HG03457 (cell line): ENCODE measurements around the gene TADA1.
"Not testable (repeated sequence)": the region's sequence is repeated elsewhere in the genome, so short reads cannot be mapped to it uniquely, and the experiment has no call there.

Experiments
- ATAC-seq: cut with Tn5 transposase; IDR thresholded peaks from one replicate; pipeline ENCODE4 v1.9.1; 2021; ENCODE audit warnings: moderate number of reproducible peaks; ENCODE audit not compliant: unreplicated experiment

TADA1 gene

GRCh38 chr1:166844791-166845190, 31.3 kb downstream of the TADA1 start:
- no peak for ATAC-seq

GRCh38 chr1:166843769-166844596, 32.1 kb downstream of the TADA1 start:
- no peak for ATAC-seq

DNA sequence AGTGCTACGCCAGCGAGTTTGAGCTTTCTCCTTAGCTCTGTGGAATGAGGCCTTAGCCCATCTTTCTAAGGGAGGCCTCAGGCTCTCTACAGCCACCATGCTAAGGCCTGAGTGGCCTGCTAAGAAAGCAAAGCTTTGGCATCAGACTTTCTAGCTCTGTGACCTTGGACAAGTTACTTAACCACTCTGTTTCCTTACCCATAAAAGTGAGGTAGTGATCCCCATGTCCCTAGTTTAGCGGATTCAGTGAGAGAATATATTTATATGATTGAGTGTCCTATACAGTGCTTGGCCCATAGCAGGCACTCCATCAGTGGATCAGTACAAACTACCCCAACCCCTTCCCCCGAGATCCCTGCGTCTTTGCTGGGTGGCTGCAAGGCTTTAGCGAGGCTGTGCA, 32.7 kb downstream of the TADA1 start:
- ATAC-seq: no peak

- no peak for ATAC-seq
Observed at GRCh38 chr1:166840309-166841274, 35.5 kb downstream of the TADA1 start.

DNA sequence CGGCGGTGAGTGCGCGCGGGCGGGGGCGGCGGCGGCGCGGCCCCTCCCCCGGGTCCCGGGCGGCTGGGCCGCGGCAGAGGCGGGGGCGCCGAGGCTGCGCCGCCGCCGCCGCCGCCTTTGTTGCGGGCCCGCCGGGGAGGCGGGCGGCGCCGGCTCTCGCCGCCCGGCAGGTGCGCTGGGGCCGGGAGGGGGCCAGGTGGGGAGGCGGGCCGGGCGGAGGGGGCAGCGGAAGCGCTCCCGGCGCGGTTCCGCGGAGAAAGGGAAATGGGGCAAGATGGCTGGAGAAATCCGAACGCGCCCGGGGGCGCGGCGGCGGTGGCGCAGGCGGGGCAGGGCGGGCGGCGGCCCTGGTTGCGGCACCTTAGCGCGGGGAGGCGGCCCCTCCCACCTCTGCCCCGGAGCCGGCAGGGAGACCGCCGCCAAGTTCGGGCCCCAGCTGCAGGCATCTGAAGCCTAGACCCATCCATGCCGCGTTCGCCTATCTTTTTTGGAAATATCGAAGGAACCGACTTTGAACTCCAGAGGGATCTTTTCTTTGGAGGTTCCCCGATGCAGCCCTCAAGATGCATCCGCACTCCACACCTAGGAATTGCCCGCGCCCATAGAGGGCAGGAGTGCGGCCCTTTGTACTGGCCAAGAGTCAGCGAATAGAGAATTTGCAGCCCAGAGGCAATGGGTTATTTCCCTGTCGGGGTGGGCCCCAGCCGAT, 36.3 kb downstream of the TADA1 start:
- peak; percentile 19 for ATAC-seq

DNA sequence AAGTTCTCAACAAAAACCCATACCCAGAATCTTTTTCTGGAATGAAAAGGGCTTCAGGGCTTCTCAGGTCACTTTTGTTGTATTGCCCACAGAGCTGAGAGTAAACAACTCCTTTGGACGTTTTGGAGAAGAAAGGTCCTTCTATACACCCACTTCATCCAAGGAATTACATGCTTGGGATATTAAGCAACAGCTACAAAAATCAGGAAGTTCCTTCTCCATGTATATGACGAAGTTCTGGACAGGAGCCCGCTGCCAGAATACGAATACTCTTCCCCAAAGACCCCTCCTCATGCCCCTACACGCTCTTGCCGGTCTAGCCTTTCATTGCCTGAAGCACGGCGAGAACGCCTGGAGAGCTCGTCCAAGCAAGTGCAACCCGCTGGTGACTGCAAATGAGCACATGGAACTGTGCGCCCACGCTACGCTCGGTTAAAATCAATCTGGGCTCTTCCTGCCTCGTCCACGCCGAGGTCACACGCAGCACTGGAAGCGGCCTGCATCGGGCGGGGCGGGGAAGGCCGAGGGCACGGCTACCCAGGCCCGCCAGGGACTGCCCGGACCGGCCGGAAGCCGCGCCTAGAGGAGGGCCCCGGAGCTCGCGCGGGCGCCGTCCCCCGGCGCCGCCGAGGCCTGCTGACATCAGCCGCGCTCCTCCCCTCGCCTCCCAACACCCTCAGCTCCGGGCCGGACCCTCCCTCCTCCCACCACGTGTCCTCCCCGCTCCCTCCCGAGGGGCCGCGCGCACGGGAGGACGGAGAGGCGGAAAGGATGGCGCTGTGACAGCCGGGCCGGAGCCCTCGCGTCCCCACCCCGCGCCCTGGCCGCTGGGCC, 37.1 kb downstream of the TADA1 start, which contains the start of gene POGK:
POGK (plus strand) TSS at position 710 of the 834 bp plus-strand sequence. CDS start 1,482 bp downstream, outside the sequence.
- peak; percentile 98 for ATAC-seq

DNA sequence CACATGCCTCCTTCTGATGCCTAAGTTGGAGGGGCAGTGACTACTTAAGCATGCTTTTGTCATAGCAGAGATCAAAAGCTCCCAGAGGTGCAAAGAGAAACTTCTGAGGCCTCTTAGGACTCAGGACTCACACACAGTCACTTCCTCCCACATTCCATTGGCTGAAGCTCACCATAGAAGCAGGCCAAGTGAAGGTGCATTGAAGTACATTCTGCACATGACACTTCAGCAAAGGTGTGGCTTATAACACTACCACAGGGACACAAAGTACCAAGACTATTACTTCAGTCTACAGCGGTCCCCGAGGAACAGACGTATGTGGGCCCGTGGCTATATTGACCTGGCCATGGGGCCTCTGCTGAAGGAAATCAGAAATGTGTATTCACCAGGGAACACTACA, 39.3 kb downstream of the TADA1 start:
- ATAC-seq: no peak

DNA sequence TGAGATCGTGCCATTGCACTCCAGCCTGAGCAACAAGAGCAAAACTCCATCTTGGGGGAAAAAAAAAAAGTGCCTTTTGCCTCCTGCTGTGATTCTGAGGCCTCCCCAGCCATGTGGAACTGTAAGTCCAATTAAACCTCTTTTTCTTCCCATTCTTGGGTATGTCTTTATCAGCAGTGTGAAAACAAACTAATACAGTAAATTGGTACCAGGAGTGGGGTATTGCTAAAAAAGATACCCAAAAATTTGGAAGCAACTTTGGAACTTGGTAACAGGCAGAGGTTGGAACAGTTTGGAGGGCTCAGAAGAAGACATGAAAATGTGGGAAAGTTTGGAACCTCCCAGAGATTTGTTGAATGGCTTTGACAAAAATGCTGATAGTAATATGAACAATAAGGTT, 46.3 kb downstream of the TADA1 start:
- not testable (repeated sequence) for ATAC-seq

DNA sequence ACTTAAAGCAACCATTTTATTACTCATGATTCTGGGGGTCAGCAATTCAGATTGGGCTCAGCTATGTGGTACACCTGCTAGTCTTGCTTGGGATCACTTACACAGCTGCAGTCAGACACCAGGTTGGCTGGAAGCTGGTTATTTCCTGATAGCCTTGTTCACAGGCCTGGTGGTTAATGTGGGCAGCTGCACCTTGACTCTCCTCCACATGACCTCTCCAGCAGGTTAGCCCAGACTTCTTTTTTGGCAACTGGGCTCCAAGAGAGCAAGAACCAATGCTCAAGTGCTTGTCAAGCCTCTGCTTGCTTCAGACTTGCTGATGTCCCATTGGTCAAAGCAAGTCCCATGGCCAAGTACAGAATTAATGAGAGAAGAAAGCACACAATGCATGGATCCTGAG, 48.6 kb downstream of the TADA1 start:
- no peak for ATAC-seq

- ATAC-seq: no peak
Observed at GRCh38 chr1:166822385-166822784, 53.7 kb downstream of the TADA1 start.

GRCh38 chr1:166819974-166820373, 56.1 kb downstream of the TADA1 start:
- ATAC-seq: no peak

DNA sequence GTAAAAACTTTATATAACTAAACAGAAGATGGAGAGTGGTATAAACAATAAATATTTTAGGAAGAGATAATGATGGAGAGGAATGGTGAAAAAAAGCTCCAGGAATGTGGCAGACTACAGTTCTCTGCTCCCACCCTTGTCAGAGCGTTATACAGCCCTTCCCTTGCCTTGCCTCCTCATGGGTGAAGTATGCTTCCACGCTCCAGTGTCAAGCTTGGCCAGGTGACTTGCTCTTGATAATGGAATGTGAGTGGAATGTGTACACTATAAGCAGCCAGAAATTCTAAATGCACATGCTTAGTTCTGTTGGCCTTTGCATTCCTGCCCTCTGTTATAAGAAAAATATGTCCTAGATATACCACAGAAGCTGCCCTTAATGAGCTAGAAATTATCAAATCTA, 61.5 kb downstream of the TADA1 start:
- ATAC-seq: no peak

DNA sequence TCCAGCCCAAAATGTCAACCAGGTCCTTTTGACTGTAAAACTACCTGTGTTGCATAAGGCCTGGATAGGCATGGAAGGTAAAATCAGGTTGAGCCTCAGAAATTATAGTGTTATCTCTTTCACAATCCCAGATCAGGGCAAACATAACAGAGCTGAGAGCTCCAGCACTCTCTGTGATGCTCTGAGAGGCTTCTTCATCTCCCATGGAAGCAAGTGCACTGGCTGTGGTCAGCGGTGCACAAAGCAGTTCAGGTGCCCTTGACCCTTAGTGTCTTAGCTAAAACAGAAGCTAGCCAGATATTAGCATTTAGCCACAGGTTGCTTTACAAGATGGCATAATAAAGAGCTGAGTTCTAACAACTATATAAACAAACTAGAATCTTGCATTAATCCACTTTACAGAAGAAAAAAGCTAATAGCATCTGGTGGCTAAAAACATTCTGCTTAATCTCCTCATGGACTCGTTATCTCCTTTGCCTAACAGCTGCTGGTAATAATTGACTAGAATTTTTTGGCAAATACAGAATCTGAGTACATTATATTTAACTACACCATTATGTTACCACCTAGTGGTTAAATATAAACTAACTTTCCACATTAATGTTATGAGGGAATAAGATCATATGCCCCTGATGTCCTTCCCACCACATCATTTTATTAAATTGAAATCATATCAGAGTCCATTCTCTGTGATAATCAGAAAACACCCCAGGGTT, 62.4 kb downstream of the TADA1 start:
- no peak for ATAC-seq

- ATAC-seq: no peak
Observed at GRCh38 chr1:166811691-166812090, 64.4 kb downstream of the TADA1 start.

- no peak for ATAC-seq
Observed at GRCh38 chr1:166808952-166809351, 67.1 kb downstream of the TADA1 start.
